ENCODE data around the gene MLXIP.

The MLXIP gene

GRCh38 chr12:122130150-122130549 is 51.6 kb downstream of the MLXIP start:
- TF ChIP-seq TAF1 (IDR thresholded peaks at IDR 0.05; ENCODE audit: borderline replicate concordance, insufficient read depth, low read length), result no peak
- TF ChIP-seq, protein P1, sequence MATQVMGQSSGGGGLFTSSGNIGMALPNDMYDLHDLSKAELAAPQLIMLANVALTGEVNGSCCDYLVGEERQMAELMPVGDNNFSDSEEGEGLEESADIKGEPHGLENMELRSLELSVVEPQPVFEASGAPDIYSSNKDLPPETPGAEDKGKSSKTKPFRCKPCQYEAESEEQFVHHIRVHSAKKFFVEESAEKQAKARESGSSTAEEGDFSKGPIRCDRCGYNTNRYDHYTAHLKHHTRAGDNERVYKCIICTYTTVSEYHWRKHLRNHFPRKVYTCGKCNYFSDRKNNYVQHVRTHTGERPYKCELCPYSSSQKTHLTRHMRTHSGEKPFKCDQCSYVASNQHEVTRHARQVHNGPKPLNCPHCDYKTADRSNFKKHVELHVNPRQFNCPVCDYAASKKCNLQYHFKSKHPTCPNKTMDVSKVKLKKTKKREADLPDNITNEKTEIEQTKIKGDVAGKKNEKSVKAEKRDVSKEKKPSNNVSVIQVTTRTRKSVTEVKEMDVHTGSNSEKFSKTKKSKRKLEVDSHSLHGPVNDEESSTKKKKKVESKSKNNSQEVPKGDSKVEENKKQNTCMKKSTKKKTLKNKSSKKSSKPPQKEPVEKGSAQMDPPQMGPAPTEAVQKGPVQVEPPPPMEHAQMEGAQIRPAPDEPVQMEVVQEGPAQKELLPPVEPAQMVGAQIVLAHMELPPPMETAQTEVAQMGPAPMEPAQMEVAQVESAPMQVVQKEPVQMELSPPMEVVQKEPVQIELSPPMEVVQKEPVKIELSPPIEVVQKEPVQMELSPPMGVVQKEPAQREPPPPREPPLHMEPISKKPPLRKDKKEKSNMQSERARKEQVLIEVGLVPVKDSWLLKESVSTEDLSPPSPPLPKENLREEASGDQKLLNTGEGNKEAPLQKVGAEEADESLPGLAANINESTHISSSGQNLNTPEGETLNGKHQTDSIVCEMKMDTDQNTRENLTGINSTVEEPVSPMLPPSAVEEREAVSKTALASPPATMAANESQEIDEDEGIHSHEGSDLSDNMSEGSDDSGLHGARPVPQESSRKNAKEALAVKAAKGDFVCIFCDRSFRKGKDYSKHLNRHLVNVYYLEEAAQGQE (IDR thresholded peaks at IDR 0.05; ENCODE audit: insufficient read depth in 1 of 2, low read depth in 2 of 2, low read length in 2 of 2), result no peak

GRCh38 chr12:122133192-122133950 is 54.8 kb downstream of the MLXIP start:
- TF ChIP-seq TAF1 (IDR thresholded peaks at IDR 0.05; ENCODE audit: borderline replicate concordance, insufficient read depth, low read length), result no peak
- TF ChIP-seq SIN3A (IDR thresholded peaks at IDR 0.05; ENCODE audit: borderline replicate concordance, insufficient read depth, low read length), result no peak
- no peak for TF ChIP-seq POLR2AphosphoS5 (IDR thresholded peaks at IDR 0.05; ENCODE audit: low read depth, low read length)
- TF ChIP-seq, protein P1 (IDR thresholded peaks at IDR 0.05; ENCODE audit: insufficient read depth in 1 of 2, low read depth in 2 of 2, low read length in 2 of 2), result no peak
- TF ChIP-seq FOXP2 (optimal IDR thresholded peaks at IDR 0.05; ENCODE audit: borderline replicate concordance, extremely low read depth, extremely low read length, insufficient read depth), result no peak

- no peak for TF ChIP-seq TAF1 (IDR thresholded peaks at IDR 0.05; ENCODE audit: borderline replicate concordance, insufficient read depth, low read length)
- no peak for TF ChIP-seq FOXP2 (optimal IDR thresholded peaks at IDR 0.05; ENCODE audit: borderline replicate concordance, extremely low read depth, extremely low read length, insufficient read depth)
- TF ChIP-seq POLR2AphosphoS5 (IDR thresholded peaks at IDR 0.05; ENCODE audit: low read depth, low read length), result no peak
- TF ChIP-seq, protein P1 (IDR thresholded peaks at IDR 0.05; ENCODE audit: insufficient read depth in 1 of 2, low read depth in 2 of 2, low read length in 2 of 2), result no peak
- TF ChIP-seq SIN3A (IDR thresholded peaks at IDR 0.05; ENCODE audit: borderline replicate concordance, insufficient read depth, low read length), result no peak
Observed at GRCh38 chr12:122135437-122136031, 57.0 kb downstream of the MLXIP start.

- TF ChIP-seq, protein P1 (IDR thresholded peaks at IDR 0.05; ENCODE audit: insufficient read depth in 1 of 2, low read depth in 2 of 2, low read length in 2 of 2), result no peak
- TF ChIP-seq FOXP2 (optimal IDR thresholded peaks at IDR 0.05; ENCODE audit: borderline replicate concordance, extremely low read depth, extremely low read length, insufficient read depth), result no peak
- no peak for TF ChIP-seq POLR2AphosphoS5 (IDR thresholded peaks at IDR 0.05; ENCODE audit: low read depth, low read length)
- TF ChIP-seq SIN3A (IDR thresholded peaks at IDR 0.05; ENCODE audit: borderline replicate concordance, insufficient read depth, low read length), result no peak
- TF ChIP-seq TAF1 (IDR thresholded peaks at IDR 0.05; ENCODE audit: borderline replicate concordance, insufficient read depth, low read length), result no peak
Observed at GRCh38 chr12:122137229-122137628, 58.7 kb downstream of the MLXIP start.

Data from PFSK-1 (cell line).